ENCODE results near the gene ZBED1. TPM values are rescaled to one million over a fixed set of nuclear protein-coding genes. Genes with fewer than 3 reads are reported as not detected.

Gene ZBED1
- total and polyA plus RNA-seq, 10 donors = 11.3 to 65.7 (median 41.9) TPM

DNA sequence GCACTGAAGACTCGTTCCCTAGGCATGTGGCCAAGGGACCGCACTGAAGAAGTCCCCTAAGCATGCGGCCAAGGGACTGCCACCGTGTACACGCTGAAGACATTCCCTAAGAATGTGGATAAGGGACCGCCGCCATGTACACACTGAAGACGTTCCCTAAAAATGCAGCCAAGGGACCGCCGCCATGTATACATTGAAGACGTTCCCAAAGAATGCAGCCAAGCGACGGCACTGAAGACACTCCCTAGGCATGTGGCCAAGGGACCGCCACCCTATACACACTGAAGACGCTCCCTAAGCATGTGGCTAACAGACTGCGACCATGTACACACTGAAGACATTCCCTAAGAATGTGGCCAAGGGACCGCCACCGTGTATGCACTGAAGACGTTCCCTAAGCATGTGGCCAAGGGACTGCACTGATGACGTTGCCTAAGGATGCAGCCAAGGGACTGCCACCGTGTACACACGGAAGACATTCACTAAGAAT lies 31.5 kb downstream of the ZBED1 start:
- DNase-seq = peak; percentile 29
- Histone ChIP-seq H3K4me1 (no peaks in the 10 kb centered on the region), H3K27ac (no peak overlapping the region), H3K4me3 (no peak overlapping the region), H3K9me3 (peaks cover 0 to 9% (median 3%) of the 10 kb centered on the region in 8 donors), H3K27me3 (replicated peaks in 1 of 7) (no peaks in the 10 kb centered on the region), H3K36me3 (peaks cover 0 to 9% (median 0%) of the 10 kb centered on the region in 6 donors)
- TF ChIP-seq POLR2AphosphoS5 (IDR thresholded peaks at IDR 0.05) (no peak), POLR2A (IDR thresholded peaks at IDR 0.05) (no peak), CTCF (IDR thresholded peaks at IDR 0.05 in 8 of 11, conservative IDR thresholded peaks at IDR 0.05 in 3 of 11) (no peak)
- WGBS, 5 donors = 94 to 98% (median 95%) methylated on average over 20 to 22 of the region's 22 CpGs
- intact Hi-C loops (cut with DNase I; ENCODE audit: low total_unique reads) = no loop called here

GRCh38 chrX:2468261-2469195 lies 32.2 kb downstream of the ZBED1 start:
- intact Hi-C loops (cut with DNase I; ENCODE audit: low total_unique reads) = no loop called here
- TF ChIP-seq POLR2A (IDR thresholded peaks at IDR 0.05) (no peak), POLR2AphosphoS5 (IDR thresholded peaks at IDR 0.05) (no peak), CTCF (IDR thresholded peaks at IDR 0.05 in 8 of 11, conservative IDR thresholded peaks at IDR 0.05 in 3 of 11) (no peak)
- Histone ChIP-seq H3K36me3 (peaks cover 0 to 9% (median 0%) of the 10 kb centered on the region in 6 donors), H3K9me3 (peaks cover 0 to 9% (median 3%) of the 10 kb centered on the region in 8 donors), H3K4me3 (no peak overlapping the region), H3K4me1 (no peaks in the 10 kb centered on the region), H3K27ac (no peak overlapping the region), H3K27me3 (replicated peaks in 1 of 7) (no peaks in the 10 kb centered on the region)
- DNase-seq = peak; percentile 21
- 83 to 95% (median 91%) methylated on average over 30 to 32 of the region's 32 CpGs for WGBS, 5 donors

DNA sequence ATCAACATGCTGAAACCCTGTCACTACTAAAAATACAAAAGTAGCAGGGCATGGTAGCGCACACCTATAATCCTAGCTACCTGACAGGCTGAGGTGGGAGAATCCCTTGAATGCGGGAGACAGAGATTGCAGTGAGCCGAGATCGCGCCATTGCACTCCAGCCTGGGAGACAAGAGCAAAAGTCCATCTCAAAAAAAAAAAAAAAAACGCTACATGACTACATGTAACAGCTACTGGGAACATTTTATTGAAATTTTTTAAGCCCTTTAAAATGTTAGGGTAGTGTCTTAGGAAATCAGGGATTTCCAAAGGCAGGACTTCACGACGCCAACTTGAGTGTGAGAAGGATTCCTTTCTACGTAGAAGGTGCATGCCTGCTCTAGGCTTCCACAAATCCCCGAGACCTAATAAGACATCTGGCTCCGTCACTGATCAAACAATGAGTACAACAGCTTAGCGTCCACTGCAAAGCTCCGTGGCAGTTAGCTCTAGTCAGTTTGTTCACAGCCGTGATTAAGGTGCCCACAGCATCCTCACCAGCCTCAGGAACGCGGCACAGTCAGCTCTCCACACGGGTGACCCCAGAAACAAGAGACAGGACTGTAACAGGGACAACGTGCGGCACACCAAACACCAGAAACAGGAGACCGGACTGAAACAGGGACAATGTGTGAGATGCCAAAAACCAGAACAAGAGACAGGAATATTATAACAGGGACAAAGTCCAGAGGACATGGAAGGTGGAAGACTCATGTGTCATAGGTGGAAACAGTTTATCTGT lies 33.7 kb downstream of the ZBED1 start:
- WGBS, 5 donors = 90 to 95% (median 93%) methylated on average over 20 of the region's 20 CpGs

More for the DNA sequence above, 33.7 kb downstream of the ZBED1 start:
- TF ChIP-seq CTCF (IDR thresholded peaks at IDR 0.05 in 8 of 11, conservative IDR thresholded peaks at IDR 0.05 in 3 of 11) (no peak), POLR2AphosphoS5 (IDR thresholded peaks at IDR 0.05) (no peak), POLR2A (IDR thresholded peaks at IDR 0.05) (no peak)
- H3K4me3 ChIP-seq = no peak overlapping the region
- H3K4me1 ChIP-seq = no peaks in the 10 kb centered on the region
- H3K9me3 ChIP-seq = peaks cover 0 to 9% (median 3%) of the 10 kb centered on the region in 8 donors
- DNase-seq = no peak
- H3K36me3 ChIP-seq = peaks cover 0 to 9% (median 0%) of the 10 kb centered on the region in 6 donors
- H3K27me3 ChIP-seq (replicated peaks in 1 of 7) = no peaks in the 10 kb centered on the region
- intact Hi-C loops (cut with DNase I; ENCODE audit: low total_unique reads) = no loop called here
- H3K27ac ChIP-seq = no peak overlapping the region
